HG03066 (cell line): ENCODE results near the gene ANKRD53.
A peak's percentile ranks its signal among the peaks of the same experiment; 100 is the strongest.

Source experiments
- ATAC-seq: cut with Tn5 transposase; IDR thresholded peaks from one replicate; pipeline ENCODE4 v1.9.1; 2021; ENCODE audit warnings: low read depth; ENCODE audit not compliant: unreplicated experiment

The ANKRD53 gene

GRCh38 chr2:70978341-70979179 is at the start of gene ANKRD53:
Gene ANKRD53, plus strand, starts transcription at chr2:70978630. Its CDS starts 16 bp downstream, at chr2:70978646.
- peak; percentile 41 for ATAC-seq

- no peak for ATAC-seq
Observed at GRCh38 chr2:70930371-70931329, 47.8 kb upstream of the ANKRD53 start.

- ATAC-seq, result no peak
Observed at GRCh38 chr2:70931376-70932000, 46.9 kb upstream of the ANKRD53 start.

- ATAC-seq, result no peak
Observed at GRCh38 chr2:70932631-70933230, 45.7 kb upstream of the ANKRD53 start.

GRCh38 chr2:70934981-70935380 is 43.4 kb upstream of the ANKRD53 start:
- no peak for ATAC-seq

- ATAC-seq, result no peak
Observed at GRCh38 chr2:70935468-70936164, 42.8 kb upstream of the ANKRD53 start, which contains the start of gene ATP6V1B1. Gene ATP6V1B1, plus strand, starts transcription at chr2:70935900. Its CDS starts 55 bp downstream, at chr2:70935955.

- ATAC-seq, result no peak
Observed at GRCh38 chr2:70936165-70936978, 42.1 kb upstream of the ANKRD53 start.

GRCh38 chr2:70936979-70937811 is 41.2 kb upstream of the ANKRD53 start:
- ATAC-seq, result no peak

GRCh38 chr2:70937866-70938585 is 40.4 kb upstream of the ANKRD53 start:
- no peak for ATAC-seq

GRCh38 chr2:70938586-70938950 is 39.9 kb upstream of the ANKRD53 start:
- ATAC-seq, result no peak

GRCh38 chr2:70939001-70939838 is 39.2 kb upstream of the ANKRD53 start:
- no peak for ATAC-seq

GRCh38 chr2:70939839-70940580 is 38.4 kb upstream of the ANKRD53 start:
- ATAC-seq, result no peak

- ATAC-seq, result no peak
Observed at GRCh38 chr2:70941186-70941585, 37.2 kb upstream of the ANKRD53 start.

- no peak for ATAC-seq
Observed at GRCh38 chr2:70941701-70942100, 36.7 kb upstream of the ANKRD53 start.

GRCh38 chr2:70942396-70943204 is 35.8 kb upstream of the ANKRD53 start:
- ATAC-seq, result no peak
